ENCODE data around the gene CAPN14.

CAPN14 gene

DNA sequence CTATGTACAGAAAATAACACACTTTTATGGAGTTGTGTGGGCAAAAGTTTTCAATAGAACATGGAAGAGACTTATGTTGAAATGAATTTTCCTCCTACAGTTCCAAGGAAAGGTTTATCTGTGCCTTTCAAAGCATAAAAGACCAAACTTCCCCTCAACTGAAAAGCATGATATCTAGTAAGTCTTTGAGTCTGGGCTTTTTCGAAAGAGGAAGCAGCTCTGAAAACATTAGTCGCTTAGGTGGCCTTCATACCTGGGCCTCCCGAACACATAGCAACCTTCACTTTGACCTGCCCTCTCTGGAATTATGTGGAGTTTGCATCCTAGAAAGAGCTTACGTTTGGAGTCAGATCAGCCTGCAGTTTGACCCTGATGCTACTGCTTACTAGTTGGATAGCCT, 4.8 kb upstream of the CAPN14 start:
- peak in 1 of 3 donors; percentile 27 for DNase-seq

- DNase-seq = peak in 1 of 3 donors; percentile 10
Observed at GRCh38 chr2:31221544-31221943, 4.2 kb upstream of the CAPN14 start.

DNA sequence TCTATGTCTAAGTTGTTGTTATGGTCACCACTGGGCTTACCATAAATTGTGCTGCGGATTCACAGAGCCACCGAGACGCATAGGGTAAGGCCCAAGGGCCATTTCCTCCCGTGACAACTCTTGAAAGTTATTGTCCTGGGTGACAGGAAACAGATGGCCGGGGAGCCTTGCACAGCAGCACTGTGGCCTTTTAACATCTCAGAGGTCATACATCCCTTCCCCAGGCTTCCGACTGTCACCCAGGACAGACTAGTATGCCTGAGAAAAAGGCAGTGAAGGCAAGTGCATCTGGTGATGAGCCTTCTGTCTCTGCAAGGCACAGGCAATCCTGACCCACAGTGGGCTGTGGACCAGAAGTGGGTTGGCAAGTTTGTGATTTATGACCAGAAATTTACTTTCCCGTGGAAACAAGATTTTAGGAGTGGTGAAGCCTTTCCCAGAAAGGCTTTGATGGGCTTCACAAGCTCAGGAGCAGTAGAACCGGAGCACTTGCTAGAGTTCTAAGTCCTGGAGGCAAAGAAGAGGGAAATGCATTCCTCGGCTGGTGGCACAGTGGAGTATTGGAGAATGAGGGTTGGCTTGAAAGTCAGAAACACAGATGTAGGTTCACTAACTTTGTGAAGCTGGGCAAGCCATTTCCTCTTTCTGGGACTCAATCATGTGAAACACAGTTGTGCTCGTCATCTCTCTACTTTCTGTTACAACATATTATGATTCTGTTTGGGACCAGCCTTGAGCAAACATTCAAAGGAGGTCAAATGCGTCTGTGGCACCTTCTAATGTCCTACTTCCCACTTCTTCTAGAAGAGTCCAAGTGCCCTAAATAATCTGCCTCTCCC, 2.0 kb upstream of the CAPN14 start:
- peak; percentile 73 to 86 (median 85) for DNase-seq

GRCh38 chr2:31216734-31217133, 581 bp downstream of the CAPN14 start:
- no peak for DNase-seq

GRCh38 chr2:31214444-31214915, 2.8 kb downstream of the CAPN14 start:
- DNase-seq = no peak

DNA sequence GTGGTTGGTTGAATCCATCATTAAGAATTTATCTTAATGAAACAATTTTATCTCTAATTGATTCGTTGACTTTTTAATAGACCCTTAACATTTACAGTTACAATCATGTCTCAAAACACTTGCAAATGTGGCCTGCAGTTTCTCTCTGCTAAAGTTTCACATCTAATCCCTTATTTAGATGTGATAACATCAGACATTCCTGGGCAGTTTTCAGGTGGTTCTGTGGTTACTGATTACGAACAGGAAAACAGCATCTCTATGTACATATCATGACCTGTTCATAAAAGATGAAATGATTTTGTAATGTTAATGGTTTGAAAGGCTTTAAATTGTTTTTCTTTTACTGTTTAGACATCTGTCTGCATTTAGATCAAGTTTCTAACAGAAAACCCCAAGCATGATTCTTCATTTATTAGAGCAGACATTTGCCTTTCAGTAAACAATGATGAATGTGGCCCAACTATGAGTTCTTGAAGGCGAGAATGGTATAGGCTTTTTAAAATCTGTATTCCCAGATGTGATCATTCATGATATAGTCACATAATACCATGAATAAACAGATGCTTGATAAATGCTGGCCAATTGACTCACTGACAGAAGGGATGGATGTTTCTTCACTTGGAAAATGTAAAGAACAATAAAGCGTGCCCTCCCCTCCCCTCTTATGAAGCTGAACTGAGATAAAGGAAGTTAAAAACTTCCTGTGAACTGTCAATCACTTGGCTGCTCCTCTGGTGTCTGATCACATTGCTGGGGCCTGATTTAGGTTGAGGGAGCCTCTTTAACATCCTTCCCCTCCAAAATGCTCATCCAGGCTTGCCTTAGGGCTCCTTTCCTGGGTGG, 3.5 kb downstream of the CAPN14 start:
- peak in 1 of 3 donors; percentile 4 for DNase-seq

DNA sequence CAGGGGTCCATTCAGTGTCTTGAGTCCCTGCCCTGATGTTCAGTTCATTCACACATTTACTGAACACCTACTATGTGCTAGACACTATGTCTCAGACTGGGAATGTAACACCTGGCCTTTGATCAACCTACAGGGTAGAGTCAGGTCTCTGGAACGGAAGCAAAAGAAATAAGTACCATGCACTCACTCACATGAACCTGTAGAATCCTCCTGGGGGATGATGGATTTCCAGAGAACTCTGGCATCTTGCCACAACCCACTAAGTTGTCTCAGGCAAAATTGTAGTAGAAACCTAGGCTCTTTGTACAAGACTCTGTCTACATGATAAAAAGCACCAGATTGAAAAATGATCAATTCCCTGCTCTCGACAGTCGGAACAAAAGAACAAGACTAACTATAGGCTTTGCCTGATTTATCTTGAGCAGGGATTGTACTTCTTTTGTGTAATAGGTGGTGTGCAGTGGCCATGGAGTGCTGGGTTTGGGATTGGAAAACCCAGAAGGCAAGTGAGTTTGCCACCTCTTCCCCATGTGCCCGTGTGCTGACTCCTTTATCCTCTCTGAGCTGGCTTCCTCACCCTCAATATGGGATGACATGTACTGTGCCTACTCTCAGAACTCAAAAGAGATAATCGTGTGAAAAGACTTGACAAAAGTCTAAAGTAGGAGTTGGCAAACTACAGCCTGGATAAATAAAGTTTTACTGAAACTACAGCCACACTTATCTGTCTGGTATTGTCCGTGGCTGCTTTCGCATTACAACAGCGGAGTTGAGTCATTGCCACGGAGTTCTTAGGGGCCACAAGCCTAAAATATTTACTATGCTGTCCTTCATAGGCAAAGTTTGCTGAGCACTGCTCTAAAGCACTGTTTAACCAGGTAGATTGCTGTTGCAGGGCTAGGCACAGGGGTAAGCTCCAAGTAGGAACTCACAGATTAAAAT, 4.4 kb downstream of the CAPN14 start:
- DNase-seq = no peak

- no peak for DNase-seq
Observed at GRCh38 chr2:31208240-31208639, 9.1 kb downstream of the CAPN14 start.

DNA sequence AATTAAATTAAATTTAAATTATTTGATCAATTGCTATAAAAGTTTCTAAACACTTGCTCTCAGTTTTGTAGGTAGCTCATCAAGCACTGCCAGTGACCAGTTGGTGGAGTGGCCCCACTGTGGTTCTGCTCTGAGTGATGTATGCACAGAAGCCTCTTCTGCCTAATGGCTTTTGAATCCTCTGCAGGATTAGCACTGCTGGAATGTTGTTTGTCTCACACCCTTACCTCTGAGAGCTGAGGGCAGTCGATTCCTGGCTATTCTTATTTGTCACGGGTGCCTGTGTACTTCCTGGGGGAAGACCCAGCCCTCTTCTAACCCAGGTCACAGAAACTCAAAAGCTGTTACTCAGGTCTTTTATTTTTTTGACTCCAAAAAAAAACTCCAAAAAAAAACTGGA, 9.5 kb downstream of the CAPN14 start:
- DNase-seq = no peak

DNA sequence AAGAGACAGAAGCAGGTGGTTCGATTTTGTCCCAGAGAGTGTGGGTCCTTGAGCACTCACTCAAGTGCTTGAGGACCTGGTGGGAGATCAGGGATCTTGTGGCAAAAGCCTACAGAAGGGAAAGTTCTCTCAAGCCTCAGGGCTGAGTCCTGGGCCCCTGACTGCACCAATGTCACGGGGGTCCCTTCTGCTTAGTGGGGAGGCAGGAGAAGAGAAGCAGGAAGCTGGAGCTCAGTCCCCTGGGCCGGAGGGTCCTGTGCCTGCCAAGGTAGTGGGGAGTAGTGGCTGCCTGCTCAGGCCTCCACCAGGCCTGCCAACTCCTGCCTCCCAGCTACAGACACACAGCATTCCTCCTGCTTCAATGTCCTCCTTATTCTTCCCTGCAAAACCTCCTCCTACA, 11.7 kb downstream of the CAPN14 start:
- no peak for DNase-seq

DNA sequence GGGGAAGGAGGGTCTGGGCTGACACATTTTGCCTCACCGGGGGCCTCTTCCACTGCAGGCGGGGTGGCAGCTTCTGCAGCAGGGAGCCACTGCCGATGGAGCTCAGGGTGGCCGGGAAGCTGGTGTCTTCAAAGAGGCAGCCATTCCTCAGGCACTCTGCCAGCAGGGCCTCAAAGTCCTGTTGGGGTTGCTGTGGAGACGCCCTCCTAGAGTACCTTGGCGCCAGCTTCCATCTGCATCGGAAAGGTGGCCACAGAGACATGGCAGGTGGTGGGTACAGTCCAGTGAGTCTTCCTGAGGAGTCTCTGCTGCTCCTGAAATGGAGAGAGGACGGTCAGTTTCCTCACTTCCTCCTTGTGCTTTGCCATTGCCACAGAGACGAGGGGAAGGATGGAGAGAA, 12.1 kb downstream of the CAPN14 start:
- no peak for DNase-seq

GRCh38 chr2:31204783-31205182, 12.5 kb downstream of the CAPN14 start:
- DNase-seq = no peak

- DNase-seq = no peak
Observed at GRCh38 chr2:31203916-31204315, 13.4 kb downstream of the CAPN14 start.

- no peak for DNase-seq
Observed at GRCh38 chr2:31202833-31203232, 14.5 kb downstream of the CAPN14 start.

DNA sequence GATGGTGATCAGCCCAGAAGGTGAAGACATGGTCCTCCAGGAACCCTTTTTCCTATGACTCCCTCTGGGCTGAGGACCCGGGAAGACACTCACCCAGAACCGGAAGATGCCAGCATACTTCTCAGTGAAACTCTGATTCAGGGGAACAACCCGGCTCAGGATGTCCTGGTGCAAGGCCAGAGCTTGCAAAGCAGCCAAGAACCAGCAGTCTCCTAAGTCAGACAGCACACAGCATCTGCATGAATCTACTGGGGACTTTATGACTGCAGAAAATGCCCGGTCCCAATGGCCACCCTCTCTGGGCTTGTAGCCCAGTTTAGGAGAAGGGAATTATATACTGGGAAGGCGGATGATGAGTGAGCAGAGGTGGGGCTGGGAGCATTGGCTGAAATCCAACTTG, 15.3 kb downstream of the CAPN14 start:
- no peak for DNase-seq

DNA sequence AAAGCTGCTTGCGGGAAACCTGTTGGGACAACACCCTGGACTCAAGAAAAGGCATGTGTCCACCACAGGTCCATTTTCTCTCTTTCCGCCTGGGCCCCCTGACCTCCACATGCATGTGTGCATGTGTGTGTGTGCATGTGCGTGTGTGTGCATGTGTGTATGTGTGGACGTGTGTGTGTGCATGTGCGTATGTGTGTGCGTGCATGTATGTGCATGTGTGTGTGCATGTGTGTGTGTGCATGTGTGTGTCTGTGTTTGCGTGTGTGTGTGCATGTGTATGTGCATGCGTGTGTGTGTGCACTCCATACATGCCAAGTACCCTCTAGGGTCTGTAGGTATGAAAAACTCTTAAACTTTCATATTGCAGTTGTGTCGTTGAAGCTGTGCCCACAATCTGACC, 16.3 kb downstream of the CAPN14 start:
- no peak for DNase-seq

DNA sequence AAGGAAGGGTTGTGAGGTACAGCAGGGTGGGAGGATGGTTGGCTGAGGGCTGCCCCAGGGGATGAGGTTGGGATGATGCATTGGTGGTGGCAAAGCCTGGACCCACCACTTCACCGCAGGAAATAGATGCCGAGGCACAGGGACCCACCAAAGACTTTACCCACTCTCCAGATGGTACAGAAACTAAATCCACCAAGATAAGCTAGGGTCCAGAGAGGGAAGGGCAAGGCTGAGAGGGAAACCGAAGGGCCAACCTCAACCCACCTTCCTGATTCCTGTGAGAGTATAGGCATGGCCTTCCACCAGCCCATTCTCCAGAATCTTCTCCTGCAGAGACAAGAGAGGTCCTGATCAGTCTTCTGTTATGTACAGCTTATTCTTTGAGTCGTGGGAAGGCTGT, 18.1 kb downstream of the CAPN14 start:
- DNase-seq = no peak

- DNase-seq = no peak
Observed at GRCh38 chr2:31197669-31198068, 19.6 kb downstream of the CAPN14 start.

- no peak for DNase-seq
Observed at GRCh38 chr2:31197166-31197565, 20.1 kb downstream of the CAPN14 start.

DNA sequence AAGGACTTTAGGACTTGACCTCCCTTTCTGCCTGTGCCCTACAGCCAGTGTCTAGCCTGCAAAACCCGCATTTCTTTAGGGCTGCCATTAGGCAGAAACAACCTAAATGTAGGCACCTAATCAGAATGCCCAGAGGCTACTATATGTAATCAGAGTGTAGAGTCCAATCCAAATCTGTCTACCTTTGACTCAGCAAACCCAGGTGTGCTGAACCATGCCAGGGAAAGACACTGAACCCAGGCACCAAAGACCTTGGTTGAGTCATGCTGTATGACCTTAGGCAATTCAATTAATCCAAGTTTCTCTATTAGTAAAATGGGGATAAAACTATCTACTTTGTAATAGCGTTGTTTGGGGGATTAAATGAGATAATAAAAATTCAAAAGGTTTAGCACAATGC, 20.7 kb downstream of the CAPN14 start:
- DNase-seq = no peak

GRCh38 chr2:31193806-31194205, 23.5 kb downstream of the CAPN14 start:
- no peak for DNase-seq

DNA sequence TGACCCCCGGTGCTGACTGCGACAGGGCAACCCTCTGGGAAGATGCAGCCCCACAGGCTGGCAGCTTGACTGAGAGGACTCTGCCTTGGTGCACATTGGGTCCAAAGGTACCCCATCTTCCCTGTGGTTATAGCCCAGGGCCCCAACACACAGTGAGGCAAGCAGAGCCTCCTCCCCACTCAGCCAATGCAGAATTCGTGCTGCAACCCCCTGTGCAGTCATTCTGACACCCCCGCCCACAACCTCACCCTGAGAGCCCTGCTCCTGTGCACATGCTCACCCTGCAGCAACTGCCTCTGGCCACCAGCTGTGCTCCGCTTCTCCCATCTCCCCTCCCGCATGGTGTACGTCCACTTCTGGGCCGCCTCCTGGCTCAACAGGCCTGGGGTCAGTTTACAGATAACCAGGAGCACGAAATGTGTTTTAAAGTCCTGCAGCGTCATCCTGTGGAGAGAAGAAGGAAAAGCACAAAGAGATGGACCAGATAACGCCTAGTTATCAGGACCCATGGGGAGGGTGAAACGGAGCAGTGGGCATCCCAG, 24.4 kb downstream of the CAPN14 start:
- no peak for DNase-seq

- DNase-seq = no peak
Observed at GRCh38 chr2:31192396-31192795, 24.9 kb downstream of the CAPN14 start.

Data from suppressor macrophage treated with lipopolysaccharide for 1 hour (primary cell).